ENCODE measurements around the gene GPS1.

GRCh38 chr17:82049106-82049505 is 2.6 kb upstream of the GPS1 start:
- TF ChIP-seq CTCF (IDR thresholded peaks at IDR 0.05) (no peak), POLR2A (IDR thresholded peaks at IDR 0.05) (no peak), POLR2AphosphoS5 (IDR thresholded peaks at IDR 0.05) (no peak), EP300 (IDR thresholded peaks at IDR 0.05) (no peak)
